ENCODE measurements around the gene IL4I1.

The IL4I1 gene

DNA sequence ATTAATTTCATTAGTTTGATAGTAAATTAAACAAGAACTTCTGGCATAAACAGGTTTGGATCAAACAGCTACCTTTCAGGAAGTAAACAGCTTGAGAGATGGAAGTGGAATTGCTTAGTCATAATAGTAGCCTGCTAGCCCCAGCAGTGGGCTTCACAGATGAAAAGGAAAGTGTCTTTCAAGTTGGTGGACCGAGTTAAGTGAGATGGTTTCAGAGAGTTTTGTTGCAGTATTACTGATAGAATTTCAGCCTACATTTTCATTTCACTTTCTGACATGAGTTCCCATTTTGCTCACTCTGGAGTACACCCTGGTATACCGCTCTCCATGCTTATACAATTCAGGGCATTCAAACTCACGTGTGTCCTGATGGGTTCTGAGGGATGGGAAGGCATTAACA is 47.7 kb downstream of the IL4I1 start:
- FAIRE-seq, result no peak

- no peak for FAIRE-seq
These were observed 48.7 kb downstream of the IL4I1 start for GRCh38 chr19:49847731-49848696.

- no peak for FAIRE-seq
These were observed 50.3 kb downstream of the IL4I1 start for GRCh38 chr19:49846408-49846807.

- FAIRE-seq, result no peak
These were observed 51.3 kb downstream of the IL4I1 start for GRCh38 chr19:49845414-49845813.

GRCh38 chr19:49844138-49845095 is 52.3 kb downstream of the IL4I1 start:
- FAIRE-seq, result no peak

DNA sequence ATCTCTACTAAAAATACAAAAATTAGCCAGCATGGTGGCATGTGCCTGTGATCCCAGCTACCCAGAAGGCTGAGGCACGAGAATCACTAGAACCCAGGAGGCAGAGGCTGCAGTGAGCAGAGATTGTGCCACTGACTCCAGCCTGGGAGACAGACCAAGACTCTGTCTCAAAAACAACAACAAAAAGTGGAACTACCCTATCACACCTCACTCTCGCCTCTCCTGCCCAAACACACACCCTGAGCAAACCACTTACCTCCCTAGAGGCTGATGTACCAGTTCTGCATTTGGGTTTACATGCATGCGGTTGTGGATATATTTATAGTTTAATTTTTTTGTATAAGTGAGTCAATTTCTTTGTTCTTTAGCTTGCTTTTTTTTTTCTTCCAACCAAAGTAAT is 53.4 kb downstream of the IL4I1 start:
- FAIRE-seq, result no peak

DNA sequence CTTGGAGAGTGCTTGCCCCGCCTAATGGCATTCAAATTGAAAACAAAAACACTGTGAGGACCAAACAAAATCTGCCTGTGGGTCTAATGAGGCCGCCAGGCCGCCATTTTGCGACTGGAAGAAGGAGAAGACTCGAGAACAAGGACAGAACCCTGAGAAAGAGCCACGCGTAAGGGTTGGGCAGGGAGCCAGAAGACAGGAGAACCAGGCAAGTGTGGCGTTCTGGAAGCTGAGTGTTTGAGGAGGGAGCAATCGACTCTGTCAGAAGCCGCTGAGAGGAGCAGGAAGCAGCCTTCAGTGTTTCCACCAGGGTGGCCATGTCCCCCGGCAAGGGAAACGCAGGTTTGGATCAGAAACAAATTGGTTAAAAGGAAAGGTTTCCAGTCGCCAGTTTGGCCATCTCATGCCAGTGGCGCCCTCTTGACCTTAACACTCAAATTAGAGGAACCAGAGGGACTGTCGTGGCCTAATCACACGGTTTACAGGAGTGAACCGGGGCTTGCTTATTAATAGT is 55.9 kb downstream of the IL4I1 start:
- no peak for FAIRE-seq

DNA sequence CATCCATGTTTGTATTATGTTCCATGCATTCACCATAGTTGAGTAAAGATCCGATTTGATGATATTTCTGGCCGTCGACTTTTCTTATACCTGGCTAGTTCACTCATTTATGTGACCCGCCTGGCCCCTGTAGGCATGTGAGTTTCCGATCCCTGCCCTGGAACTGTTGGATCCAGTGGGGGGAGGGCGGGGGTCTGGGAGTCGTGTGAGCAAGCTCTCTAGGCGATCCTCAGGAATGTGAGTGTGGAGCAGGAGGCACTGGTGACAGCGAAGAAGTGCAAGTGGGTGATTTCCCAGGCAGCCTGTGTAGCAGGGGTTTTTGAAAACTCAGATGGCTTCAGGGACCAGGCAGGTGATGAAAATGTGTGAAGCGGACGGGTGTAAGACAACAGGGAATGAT is 56.4 kb downstream of the IL4I1 start:
- FAIRE-seq, result no peak

GRCh38 chr19:49839713-49840112 is 57.0 kb downstream of the IL4I1 start:
- no peak for FAIRE-seq

All from G401.6 (cell line).